PC-3 (cell line): ENCODE measurements around the gene HK1.

Experiments
- EZH2phosphoT487 ChIP-seq: fragments of 300-600 bp; sonication (generic); IDR thresholded peaks from 2 replicates; pipeline ENCODE4 v1.6.1; 2018; ENCODE audit warnings: mild to moderate bottlenecking, antibody characterized with exemption, low read length, borderline replicate concordance
- TF ChIP-seq, protein P1 (sequence below): fragments of 300-600 bp; sonication (generic); conservative IDR thresholded peaks from 2 replicates; pipeline ENCODE4 v1.5.1; 2017; ENCODE audit warnings: antibody characterized with exemption, low read depth, mild to moderate bottlenecking, low read length

- TF ChIP-seq, protein P1, sequence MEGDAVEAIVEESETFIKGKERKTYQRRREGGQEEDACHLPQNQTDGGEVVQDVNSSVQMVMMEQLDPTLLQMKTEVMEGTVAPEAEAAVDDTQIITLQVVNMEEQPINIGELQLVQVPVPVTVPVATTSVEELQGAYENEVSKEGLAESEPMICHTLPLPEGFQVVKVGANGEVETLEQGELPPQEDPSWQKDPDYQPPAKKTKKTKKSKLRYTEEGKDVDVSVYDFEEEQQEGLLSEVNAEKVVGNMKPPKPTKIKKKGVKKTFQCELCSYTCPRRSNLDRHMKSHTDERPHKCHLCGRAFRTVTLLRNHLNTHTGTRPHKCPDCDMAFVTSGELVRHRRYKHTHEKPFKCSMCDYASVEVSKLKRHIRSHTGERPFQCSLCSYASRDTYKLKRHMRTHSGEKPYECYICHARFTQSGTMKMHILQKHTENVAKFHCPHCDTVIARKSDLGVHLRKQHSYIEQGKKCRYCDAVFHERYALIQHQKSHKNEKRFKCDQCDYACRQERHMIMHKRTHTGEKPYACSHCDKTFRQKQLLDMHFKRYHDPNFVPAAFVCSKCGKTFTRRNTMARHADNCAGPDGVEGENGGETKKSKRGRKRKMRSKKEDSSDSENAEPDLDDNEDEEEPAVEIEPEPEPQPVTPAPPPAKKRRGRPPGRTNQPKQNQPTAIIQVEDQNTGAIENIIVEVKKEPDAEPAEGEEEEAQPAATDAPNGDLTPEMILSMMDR, result no peak
- TF ChIP-seq EZH2phosphoT487, result no peak
Measured at GRCh38 chr10:69421611-69422308, 143.5 kb downstream of the HK1 start.
